A549 (cell line): ENCODE results near the gene MBP.

Source experiments
- CEBPB ChIP-seq, 2 experiments: fragments of >200 bp in 1 of 2; sonication (Bioruptor Twin) in 1 of 2; formaldehyde crosslinking in 1 of 2; IDR thresholded peaks; 2 replicates each; pipeline ENCODE4 v1.6.1; 2012 to 2016
- HOXA7 ChIP-seq: fragments of 250-450 bp; sonication (Bioruptor Pico); IDR thresholded peaks from 2 replicates; pipeline ENCODE4 v1.5.0; 2020; ENCODE audit warnings: mild to moderate bottlenecking, moderate library complexity
- JUN ChIP-seq, 2 experiments: fragments of >200 bp; sonication (Bioruptor Twin); formaldehyde crosslinking; IDR thresholded peaks; 2 replicates in 1 of 2; 3 replicates in 1 of 2; pipeline ENCODE4 v1.6.1; 2016 to 2017
- POLR2A ChIP-seq: IDR thresholded peaks from 2 replicates; pipeline ENCODE4 v1.6.1; 2012; ENCODE audit warnings: mild to moderate bottlenecking, low read length
- ZSCAN20 ChIP-seq: fragments of 250-450 bp; sonication (Bioruptor Pico); IDR thresholded peaks from 2 replicates; pipeline ENCODE4 v1.8.0; 2022; ENCODE audit warnings: mild to moderate bottlenecking, moderate library complexity
- TF ChIP-seq, protein P1 (sequence below): fragments of >200 bp; sonication (Bioruptor Twin); formaldehyde crosslinking; IDR thresholded peaks from 3 replicates; pipeline ENCODE4 v1.5.1; 2016
- TF ChIP-seq, protein P2 (sequence below): IDR thresholded peaks from 2 replicates; pipeline ENCODE4 v1.6.1; 2012; ENCODE audit warnings: low read depth, borderline replicate concordance
- TF ChIP-seq, protein P3 (sequence below): fragments of 200-600 bp; sonication (generic); IDR thresholded peaks from 2 replicates; pipeline ENCODE4 v1.6.1; 2016; ENCODE audit warnings: antibody characterized with exemption, mild to moderate bottlenecking, moderate library complexity

DNA sequence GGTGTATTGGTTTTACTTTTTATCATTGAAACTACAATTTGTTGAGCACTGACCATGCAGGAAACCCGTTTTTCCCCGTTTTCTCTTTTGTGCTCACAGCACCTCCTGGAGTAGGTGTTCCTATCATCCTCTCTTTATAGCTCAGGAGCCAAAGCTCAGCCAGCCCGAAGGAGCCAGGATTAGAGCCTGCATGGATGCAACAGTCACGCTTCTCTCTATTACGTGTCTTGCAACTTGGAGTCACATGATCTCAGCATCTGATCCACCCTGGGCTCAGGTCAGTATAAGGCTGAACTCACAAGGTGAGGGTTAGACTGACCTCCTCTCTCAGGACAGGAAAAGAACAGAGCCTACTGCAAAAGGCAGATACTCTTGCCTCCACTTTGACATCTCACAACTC, 150.5 kb downstream of the MBP start:
- TF ChIP-seq POLR2A (no peak), CEBPB (IDR thresholded peaks at IDR 0.05) (no peak), JUN (IDR thresholded peaks at IDR 0.05) (no peak), HOXA7 (no peak), ZSCAN20 (CRISPR knock-in tag) (no peak)
- TF ChIP-seq, protein P1, sequence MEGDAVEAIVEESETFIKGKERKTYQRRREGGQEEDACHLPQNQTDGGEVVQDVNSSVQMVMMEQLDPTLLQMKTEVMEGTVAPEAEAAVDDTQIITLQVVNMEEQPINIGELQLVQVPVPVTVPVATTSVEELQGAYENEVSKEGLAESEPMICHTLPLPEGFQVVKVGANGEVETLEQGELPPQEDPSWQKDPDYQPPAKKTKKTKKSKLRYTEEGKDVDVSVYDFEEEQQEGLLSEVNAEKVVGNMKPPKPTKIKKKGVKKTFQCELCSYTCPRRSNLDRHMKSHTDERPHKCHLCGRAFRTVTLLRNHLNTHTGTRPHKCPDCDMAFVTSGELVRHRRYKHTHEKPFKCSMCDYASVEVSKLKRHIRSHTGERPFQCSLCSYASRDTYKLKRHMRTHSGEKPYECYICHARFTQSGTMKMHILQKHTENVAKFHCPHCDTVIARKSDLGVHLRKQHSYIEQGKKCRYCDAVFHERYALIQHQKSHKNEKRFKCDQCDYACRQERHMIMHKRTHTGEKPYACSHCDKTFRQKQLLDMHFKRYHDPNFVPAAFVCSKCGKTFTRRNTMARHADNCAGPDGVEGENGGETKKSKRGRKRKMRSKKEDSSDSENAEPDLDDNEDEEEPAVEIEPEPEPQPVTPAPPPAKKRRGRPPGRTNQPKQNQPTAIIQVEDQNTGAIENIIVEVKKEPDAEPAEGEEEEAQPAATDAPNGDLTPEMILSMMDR: no peak
- TF ChIP-seq, protein P2, sequence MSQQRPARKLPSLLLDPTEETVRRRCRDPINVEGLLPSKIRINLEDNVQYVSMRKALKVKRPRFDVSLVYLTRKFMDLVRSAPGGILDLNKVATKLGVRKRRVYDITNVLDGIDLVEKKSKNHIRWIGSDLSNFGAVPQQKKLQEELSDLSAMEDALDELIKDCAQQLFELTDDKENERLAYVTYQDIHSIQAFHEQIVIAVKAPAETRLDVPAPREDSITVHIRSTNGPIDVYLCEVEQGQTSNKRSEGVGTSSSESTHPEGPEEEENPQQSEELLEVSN: no peak
- TF ChIP-seq, protein P3, sequence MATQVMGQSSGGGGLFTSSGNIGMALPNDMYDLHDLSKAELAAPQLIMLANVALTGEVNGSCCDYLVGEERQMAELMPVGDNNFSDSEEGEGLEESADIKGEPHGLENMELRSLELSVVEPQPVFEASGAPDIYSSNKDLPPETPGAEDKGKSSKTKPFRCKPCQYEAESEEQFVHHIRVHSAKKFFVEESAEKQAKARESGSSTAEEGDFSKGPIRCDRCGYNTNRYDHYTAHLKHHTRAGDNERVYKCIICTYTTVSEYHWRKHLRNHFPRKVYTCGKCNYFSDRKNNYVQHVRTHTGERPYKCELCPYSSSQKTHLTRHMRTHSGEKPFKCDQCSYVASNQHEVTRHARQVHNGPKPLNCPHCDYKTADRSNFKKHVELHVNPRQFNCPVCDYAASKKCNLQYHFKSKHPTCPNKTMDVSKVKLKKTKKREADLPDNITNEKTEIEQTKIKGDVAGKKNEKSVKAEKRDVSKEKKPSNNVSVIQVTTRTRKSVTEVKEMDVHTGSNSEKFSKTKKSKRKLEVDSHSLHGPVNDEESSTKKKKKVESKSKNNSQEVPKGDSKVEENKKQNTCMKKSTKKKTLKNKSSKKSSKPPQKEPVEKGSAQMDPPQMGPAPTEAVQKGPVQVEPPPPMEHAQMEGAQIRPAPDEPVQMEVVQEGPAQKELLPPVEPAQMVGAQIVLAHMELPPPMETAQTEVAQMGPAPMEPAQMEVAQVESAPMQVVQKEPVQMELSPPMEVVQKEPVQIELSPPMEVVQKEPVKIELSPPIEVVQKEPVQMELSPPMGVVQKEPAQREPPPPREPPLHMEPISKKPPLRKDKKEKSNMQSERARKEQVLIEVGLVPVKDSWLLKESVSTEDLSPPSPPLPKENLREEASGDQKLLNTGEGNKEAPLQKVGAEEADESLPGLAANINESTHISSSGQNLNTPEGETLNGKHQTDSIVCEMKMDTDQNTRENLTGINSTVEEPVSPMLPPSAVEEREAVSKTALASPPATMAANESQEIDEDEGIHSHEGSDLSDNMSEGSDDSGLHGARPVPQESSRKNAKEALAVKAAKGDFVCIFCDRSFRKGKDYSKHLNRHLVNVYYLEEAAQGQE: no peak
